UCSD-AML1 (cell line): ENCODE results near the gene HIGD1A.

Source experiments
- DNase-seq: peaks from one replicate; lab custom pipeline; 2025; ENCODE audit not compliant: unreplicated experiment; lab: John Stamatoyannopoulos, UW

HIGD1A gene

DNA sequence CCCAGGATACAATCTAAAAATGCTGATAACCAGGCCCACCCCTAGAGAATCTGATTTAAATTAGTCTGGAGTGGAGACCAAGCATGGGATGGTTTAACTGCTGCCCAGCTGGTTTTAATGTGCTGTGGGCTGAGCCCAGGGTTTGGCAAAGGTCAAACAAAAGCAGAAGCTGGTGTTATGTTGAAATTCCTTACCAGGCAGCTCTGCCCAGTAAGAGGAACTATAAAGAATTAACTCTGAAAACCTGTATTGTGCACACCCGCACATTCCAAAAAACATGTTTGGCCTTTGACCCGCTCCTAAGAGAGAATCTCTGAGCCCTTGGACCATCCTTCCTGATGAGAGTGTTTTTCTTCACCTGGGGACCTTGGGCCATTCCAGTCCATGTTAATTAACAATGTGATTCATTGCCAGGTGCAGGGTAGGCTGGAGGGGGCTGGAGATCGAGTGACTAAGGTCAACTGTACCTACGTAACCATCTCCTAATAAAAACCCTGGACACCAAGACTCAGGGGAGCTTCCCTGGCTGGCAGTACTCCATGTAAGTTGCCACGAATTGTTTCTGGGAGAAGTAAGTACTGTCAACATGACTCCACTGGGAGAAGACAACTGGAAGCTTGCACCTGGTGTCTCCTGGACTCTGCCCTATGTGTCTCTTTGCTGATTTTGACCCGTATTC lies 42.1 kb downstream of the HIGD1A start:
- DNase-seq: no peak

DNA sequence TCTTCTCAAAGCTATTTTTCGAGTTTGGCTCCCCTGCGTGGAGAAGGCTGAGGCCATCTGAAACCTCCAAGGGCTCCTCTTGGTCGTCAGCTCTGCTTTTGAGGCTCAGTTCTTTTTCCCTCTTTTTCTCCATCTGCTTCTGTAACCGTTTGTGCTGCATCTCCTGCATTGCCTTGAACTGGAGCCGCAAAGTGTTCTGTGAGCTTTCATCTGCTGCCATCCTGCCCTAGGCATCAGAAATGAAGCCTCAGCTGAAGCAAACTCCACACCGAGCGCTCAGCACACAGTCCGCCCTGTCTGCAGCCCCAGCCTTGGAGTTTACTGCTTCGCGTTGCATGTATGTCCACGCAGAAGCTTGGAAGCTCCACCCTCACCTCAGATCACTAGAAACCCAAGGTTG lies 46.2 kb downstream of the HIGD1A start:
- DNase-seq: no peak

- DNase-seq: no peak
These were observed 47.5 kb downstream of the HIGD1A start for GRCh38 chr3:42756681-42757213.

DNA sequence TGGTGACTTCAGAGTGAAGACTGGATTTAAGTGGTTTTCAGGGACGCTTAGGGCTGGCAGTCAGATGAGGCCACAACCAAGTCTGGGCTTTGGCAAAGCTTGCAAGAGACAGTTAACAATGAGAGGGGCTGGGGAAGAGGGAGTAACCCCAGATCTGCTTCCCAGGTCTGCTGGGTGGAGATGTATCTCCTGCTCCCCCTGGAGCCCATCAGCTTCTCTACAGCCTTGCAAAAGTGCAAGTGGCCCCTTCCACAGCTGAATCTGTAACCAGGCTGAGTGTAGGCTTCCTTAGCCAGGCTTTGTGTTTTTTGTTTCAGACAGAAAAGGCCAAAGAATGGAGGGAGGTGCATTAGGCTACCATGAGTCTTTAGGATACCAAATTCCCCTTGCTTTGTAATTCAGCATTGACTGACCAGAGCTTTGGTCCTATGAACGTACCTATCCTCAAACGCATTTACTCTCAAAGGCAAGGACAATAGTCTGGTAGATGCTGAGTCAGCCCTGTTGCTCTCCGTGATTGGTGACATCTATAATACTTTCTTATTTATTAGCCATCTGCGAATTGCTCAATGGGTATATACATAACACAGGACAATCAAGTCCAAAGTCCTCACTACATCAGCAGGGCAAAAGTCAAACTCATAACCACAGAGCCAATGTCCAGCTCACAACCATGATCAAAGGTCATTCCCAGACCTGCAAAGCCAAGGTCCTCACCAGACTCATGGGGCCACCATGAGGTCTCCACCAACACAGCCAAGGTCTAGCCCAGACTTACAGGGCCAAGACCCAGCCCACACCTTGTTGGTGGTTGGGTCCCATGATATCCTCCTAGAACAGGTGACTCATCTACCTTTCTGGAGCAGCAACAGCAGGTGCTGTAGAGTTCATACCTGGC lies 48.4 kb downstream of the HIGD1A start:
- DNase-seq: no peak

DNA sequence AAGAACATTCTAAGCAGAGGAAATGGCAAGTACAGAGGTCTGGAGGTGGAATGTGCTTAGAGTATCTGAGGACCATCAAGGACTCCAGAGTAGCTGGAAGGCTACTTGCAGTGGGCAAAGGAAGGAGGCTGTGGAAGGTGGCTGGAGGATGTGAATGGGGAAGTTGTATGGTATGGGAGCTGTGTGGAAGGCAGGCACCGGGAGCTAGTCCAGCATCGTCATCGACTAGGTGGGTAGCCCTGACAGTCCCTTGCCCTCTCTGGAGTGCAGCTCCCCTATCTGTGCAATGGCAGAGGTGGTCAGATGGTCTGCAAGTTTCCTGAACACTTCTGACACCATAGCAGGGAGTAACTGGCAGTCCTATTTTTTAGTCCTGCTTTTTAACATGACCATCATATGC lies 50.5 kb downstream of the HIGD1A start:
- DNase-seq: no peak

DNA sequence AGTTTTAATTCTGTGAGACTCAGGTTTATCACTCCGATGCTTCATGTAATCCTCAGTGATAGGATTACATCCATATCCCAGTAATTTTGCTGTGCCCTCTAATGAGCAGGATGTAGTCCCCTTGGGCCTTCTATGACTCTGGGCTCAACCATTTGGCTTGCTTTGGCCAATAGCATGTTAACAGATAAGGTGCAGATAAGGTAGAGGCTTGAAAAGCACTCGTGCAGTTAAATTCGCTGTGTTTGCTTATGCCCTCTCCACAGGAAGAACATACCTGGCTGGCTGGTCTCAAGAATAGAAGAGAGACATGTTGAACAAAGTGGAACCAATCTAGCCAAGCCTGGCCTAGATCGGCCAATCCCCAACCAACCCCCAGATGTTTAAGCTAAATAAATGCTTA lies 51.3 kb downstream of the HIGD1A start:
- DNase-seq: no peak

DNA sequence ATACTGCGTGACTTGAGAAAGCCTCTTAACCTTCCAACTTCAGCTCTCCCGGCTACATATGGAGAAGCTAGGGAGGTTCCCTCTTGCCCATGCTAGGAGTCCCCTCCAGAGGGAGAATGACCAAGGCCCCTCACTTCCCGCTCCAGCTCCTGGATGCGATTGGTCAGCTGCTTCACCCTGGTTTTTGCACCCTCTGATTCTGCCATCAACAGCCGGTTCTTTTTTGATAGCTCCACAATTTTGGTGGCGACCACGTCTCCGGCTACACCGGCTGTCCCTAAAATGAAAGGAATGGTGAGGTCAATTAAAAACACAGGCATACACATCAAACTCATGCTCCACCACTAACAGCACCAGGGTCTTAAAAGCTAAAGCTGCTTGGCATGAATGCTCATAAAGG lies 51.8 kb downstream of the HIGD1A start:
- no peak for DNase-seq

DNA sequence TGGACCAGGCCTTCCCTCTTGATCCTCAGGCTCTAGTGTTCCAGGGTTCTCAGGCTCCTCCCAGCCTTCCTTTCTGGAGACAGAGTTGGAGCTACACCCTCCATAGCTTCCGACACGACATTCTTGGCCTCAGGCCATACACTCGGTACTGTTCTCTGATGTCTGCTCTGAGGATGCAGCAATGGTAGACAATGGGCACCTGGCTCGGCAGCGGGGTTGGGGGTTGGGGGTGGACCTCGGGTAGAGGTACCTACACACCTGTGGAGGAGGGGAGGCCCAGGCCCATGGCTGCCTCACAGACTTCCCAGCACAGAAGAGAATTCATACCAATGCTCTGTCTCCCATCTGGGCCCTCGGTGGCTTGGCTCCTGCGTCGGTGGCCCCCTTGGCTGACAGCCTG lies 52.7 kb downstream of the HIGD1A start:
- DNase-seq: no peak

DNA sequence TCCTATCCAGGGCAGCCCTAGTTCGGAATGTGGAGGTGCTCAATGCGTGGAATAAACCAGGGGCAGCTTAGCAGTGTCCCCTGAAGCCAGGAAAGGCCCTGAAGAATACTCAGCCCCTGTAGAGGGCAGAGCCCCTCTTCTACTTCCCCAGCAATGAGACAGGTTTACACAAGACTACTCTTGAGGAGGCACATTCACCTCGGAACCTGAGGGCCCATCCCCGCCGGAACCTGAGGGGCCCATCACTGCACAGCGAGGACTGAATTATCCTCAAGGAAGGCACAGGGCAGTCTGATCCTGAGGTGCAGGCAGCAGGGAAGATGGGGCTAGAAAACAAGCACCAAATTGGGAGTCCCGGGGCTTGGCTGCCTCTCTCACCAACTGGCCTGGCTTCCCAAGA lies 53.5 kb downstream of the HIGD1A start:
- no peak for DNase-seq

DNA sequence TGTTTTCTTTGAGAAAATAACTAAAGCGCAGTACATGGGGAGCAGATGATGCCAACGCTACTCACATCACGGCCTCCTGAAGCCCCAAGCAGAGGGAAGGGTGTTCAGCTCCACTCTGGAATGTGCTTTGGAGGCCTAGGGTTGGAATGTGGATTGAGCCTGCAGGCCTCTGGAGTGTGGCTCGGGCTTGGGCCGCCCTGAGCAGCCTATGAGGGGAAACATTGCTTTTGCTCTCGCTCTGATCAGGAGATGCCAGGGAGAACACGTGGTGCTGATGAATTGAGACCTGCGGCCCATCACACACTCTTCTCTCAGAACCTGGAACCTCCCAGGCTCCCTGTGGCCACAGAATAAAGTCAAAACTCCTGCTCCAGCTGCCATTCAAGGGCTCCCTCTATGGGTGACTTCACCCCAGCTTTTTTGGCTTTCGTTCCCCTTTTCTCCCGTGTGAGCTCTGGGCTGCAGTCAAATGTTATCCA lies 54.5 kb downstream of the HIGD1A start:
- DNase-seq: peak; percentile 26

GRCh38 chr3:42749025-42749752 lies 55.1 kb downstream of the HIGD1A start:
- DNase-seq: no peak

GRCh38 chr3:42747581-42747980 lies 56.7 kb downstream of the HIGD1A start:
- DNase-seq: no peak

DNA sequence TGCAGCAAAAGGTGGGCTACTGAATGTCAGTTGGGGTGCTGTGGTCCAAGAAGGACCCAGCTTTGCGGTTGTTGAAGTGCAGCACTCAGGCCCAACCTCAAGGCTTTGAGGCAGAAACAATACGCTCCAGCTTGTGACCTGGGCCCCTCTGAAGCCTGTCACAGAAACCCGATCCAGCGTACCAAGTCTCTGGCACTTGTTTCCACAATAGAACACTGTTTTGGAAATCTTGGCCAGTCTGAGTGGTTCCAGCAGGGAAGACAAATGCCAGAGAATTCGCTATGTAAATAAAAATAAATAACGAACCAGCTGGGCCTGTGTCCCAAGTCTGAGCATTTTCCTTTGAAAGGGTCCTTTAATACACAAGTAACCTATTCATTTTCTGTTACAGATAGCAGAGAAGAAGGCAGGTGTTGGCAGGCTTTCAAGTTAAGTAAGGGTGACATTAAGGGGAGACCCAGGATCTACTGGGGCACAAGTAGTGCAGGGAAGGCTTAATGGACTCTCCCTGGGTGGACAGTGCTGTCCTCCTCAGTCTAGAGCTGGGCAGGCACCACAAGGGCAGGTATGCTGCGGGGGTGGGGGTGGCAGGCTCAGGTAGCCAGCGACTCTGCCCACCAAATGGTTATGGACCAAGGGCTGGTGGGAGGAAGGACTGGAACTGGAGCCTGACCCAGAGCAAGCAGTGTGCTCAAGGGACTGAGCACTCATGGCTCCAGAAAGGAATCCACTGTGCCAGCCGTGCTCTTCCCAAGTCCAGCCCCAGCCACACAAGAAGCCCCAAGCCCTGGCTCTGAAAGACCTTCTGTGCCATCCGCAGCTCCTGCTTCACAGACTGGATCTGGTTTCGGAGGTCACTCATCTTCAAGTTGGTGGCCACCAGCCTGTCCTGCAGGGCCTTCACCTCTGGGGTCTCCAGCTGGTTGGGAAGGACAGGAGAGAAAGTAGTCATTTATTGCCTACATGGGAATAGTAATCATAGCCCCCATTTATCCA lies 57.5 kb downstream of the HIGD1A start:
- no peak for DNase-seq

DNA sequence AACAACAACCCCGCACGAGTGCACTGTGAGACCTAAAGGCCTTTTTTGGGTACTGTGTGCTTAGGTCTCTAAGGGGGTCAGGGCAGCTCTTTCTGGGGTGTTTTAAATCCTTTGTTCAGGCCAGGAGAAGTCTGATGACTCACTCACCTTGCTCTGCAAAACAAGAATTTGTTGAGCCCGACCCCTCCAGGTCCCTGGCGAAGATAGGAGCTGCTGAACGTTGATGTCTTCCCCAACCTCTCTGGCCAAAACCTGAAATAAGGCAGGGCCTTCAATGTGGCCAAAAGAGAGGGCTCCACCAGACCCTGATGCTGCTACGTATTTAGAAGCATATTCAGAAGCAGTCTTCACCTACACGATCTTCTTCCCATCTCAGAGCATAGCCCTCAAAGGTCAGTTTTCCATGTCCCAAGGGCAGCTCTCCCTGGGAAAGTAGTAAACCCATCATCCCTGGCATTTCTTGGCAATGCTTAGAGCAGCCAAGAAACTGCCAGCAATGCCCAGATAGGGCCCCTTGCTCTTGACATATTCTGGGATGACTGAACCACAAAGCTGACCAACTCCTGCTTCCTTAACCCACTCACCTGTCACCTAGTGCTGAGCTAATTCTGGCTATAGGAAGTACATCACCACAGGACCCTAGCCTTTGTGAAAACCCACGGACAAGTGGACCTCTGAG lies 58.4 kb downstream of the HIGD1A start:
- DNase-seq: no peak

- DNase-seq: no peak
These were observed 59.0 kb downstream of the HIGD1A start for GRCh38 chr3:42745291-42745745.

GRCh38 chr3:42743204-42743995 lies 60.9 kb downstream of the HIGD1A start:
- DNase-seq: no peak

DNA sequence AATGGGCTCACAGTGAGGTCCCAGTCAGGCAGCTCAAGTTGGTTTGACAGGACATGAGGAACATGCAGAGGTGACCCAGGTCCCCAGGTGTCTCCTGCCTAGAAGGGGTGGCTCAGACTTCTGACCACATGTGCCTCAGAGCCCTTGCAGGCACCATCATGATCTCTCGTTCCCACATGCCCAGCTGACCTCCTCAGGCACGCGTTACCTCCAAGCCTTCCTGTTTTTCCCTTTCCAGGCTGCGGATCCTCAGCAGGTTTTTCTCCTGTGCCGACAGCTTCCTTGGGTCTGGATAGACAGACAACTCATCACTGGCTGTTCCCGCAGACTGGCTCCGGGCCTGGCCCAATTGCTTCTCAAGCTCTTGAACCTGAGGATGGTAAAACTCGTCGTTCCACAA lies 61.6 kb downstream of the HIGD1A start:
- DNase-seq: no peak

DNA sequence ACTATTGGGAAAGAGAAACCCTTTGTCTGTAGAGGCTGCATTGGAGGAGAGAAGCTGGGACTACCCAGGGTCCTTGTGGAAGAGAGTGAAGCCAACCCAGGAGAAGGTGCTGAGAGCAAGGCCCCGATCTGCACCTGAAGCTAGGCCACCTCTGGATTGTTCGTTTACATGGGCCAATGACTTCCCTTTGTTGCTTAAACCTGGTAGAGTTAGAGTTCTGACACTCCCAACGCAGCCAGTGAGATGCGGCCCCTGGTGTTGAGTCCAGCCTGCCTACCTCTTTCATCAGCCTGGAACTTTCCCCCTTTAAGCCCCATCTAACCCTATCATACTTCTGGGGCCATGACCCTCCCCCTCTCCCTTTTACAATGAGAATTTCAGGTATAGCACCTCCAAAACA lies 62.0 kb downstream of the HIGD1A start:
- no peak for DNase-seq

DNA sequence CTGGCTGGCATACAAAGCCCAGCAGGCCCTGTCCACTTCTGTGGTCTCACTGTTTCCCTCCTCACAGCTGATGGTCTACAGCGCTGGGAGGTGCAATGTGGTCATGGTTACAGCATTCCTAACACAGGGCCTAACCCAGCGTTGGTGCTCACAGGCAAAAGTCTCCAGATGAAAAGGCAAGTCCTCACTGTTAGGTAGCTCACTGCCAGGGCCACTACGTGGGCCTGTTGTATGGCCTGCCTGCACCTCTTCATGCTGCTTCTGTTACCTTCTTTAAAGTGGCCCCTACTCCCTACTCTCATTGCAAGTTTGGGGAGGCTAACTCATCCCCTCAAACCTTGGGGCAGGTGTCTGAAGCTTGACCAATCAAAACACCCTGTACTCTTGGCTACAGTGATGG lies 62.5 kb downstream of the HIGD1A start:
- no peak for DNase-seq
